Memory B cell (primary cell): Measurements from ENCODE around the gene DIDO1.

ENCODE experiments used
- ATAC-seq: fragments of 150-1000 bp; cut with Tn5 transposase; 2 replicates; pipeline ENCODE4 v1.10.0; 2021; ENCODE audit warnings: low read depth, mild to moderate bottlenecking, moderate library complexity
- DNase-seq, 2 donors: peaks; one replicate each; pipeline ENCODE4 v3.0.0; 2022; ENCODE audit warnings: low spot score in 2 of 2
- H3K27ac Mint-ChIP-seq: one replicate; pipeline ENCODE4 v1.8.0; 2022; ENCODE audit warnings: mild to moderate bottlenecking, moderate library complexity, mixed read lengths
- H3K27me3 Mint-ChIP-seq: one replicate; pipeline ENCODE4 v1.8.0; 2022; ENCODE audit warnings: mixed read lengths
- H3K36me3 Mint-ChIP-seq: one replicate; pipeline ENCODE4 v1.8.0; 2022; ENCODE audit warnings: mild to moderate bottlenecking, mixed read lengths
- H3K4me1 Mint-ChIP-seq: one replicate; pipeline ENCODE4 v1.8.0; 2022; ENCODE audit warnings: mixed read lengths
- H3K4me3 Mint-ChIP-seq: one replicate; pipeline ENCODE4 v1.8.0; 2022; ENCODE audit warnings: mild to moderate bottlenecking, moderate library complexity, mixed read lengths
- H3K9me3 Mint-ChIP-seq: one replicate; pipeline ENCODE4 v1.8.0; 2022; ENCODE audit warnings: mixed read lengths

The DIDO1 gene

DNA sequence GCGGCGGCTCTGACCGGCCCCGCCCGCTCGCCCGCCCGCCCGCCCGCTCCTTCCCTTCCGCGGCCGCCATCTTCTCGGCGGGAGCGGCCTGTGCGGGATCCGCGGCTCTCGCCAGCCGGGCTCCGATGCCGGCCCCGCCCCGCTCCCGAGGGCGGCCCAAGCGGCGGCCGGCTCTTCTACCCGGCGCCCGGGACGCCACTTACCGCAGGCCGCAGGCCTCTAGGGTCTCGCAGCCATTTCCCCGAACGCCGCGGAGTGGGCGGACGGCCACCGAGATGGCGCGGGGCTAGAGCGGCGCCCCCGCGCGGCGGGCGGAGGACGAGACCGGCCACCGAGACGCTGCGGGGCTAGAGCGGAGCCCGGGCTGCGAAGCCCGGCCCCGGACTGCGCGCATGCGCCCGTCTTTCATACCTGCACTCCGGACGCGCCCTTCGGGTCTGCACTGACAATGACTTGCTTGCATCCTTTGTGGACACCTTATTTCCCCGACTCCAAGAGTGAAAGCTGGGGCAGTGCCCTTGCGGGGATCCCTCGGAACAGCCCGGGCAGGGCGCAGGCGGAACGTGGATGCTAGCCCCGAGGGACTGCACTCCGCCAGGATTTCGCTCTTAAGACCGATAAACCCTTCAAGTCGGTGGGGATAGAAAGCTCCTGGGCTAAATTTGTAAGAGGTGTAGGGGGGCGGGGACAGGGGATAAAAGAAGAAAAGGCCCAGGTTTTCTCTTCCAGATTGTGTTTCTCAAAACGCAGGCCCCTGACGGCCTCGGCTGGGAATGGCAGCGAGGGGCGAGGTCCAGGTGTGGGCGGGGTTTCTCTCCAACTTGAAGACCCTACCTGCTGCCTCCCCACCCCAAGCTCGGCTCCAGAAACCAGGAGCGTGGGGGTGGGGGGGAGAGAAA lies at the start of gene DIDO1:
Gene DIDO1, minus strand, starts transcription at position 277 of the 899 bp plus-strand sequence.
- H3K9me3 Mint-ChIP-seq, result no peaks in the 10 kb centered on the region
- ATAC-seq (peak; percentile 87), DNase-seq (peak; percentile 93 to 96)
- H3K27me3 Mint-ChIP-seq, result no peaks in the 10 kb centered on the region
- no peaks in the 10 kb centered on the region for H3K36me3 Mint-ChIP-seq
- peaks cover 46% of the 10 kb centered on the region for H3K4me1 Mint-ChIP-seq
- peak within 1 kb of the TSS; percentile 92 for H3K4me3 Mint-ChIP-seq
- H3K27ac Mint-ChIP-seq, result peak within 1 kb of the TSS; percentile 93

DNA sequence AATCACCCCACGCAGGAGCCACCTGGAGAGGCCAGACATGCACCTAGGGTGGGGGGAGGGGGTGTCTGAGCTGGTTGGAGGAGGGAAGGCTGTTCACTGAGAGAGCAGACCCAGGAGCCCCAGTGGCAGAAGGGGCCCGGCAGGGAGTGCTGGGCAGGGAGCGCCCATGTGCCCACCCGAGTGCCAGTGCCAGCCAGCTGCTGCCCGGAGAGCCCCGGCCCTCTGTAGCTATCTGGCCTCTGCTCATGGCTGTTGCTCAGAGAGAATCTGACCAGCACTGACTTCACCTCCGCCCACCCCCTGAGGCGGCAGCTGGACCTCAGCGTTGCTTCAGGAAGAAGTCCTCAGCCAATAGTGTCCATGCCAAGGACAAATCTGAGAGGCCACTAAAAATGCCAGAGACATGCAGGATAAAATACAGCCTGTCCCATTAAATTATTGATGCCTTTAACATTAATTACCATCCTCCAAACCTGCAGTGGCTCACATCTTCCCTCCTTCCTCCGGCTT lies 49.0 kb upstream of the DIDO1 start:
- ATAC-seq, result no peak
- DNase-seq, result no peak
- H3K27me3 Mint-ChIP-seq, result peaks cover 24% of the 10 kb centered on the region

DNA sequence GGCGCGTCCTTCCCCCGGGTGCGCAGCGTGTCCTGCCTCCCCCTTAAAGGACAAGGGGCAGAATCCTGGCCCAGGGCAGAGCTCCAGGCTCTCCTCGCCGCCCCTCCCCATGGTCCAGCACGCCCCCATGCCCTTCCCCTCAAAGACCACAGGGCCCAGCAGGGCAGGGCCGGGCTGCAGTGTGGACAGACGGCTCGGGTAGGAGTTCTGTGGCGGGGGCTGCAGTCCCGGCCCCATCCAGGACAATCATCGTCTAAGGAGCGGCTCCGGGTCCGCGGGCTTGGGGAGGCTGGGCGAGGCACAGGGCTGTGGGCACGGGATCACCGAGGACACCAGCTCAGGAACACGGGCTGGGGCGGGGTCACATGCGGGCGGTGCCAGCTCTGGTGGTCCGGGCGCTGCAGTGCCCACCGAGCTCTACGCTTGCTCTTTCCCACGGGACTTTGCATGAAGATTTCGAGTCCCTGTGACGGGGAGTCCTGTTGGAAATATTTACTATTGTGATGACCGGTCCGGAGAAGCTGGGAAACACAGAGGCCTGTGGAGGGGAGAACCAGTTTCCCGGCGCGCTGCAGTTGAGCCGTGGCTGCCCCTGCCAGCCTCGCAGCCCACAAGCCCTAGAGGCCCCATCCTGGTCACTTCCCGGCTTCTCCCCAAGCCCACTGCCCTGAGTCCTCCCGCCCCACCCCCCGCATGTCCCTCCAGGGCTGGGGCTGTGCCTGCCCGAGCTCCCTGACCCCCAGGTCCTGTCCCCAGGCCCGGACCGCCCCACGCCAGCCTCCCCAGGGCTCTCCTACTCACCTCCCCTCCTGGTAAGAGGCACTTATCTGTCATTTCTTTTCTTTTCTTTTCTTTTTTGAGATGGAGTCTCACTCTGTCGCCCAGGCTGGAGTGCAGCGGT lies 46.8 kb upstream of the DIDO1 start:
- ATAC-seq, result no peak
- Mint-ChIP-seq H3K27ac (peak overlapping the region; percentile 76), H3K4me3 (peak overlapping the region; percentile 69), H3K4me1 (peaks cover 20% of the 10 kb centered on the region), H3K9me3 (no peaks in the 10 kb centered on the region), H3K27me3 (peaks cover 21% of the 10 kb centered on the region), H3K36me3 (no peaks in the 10 kb centered on the region)
- peak in 1 of 2 donors; percentile 19 for DNase-seq

More for the DNA sequence above, 49.0 kb upstream of the DIDO1 start:
- peaks cover 25% of the 10 kb centered on the region for H3K4me1 Mint-ChIP-seq
- no peak overlapping the region for H3K27ac Mint-ChIP-seq
- no peak overlapping the region for H3K4me3 Mint-ChIP-seq
- H3K36me3 Mint-ChIP-seq, result no peaks in the 10 kb centered on the region
- no peaks in the 10 kb centered on the region for H3K9me3 Mint-ChIP-seq

DNA sequence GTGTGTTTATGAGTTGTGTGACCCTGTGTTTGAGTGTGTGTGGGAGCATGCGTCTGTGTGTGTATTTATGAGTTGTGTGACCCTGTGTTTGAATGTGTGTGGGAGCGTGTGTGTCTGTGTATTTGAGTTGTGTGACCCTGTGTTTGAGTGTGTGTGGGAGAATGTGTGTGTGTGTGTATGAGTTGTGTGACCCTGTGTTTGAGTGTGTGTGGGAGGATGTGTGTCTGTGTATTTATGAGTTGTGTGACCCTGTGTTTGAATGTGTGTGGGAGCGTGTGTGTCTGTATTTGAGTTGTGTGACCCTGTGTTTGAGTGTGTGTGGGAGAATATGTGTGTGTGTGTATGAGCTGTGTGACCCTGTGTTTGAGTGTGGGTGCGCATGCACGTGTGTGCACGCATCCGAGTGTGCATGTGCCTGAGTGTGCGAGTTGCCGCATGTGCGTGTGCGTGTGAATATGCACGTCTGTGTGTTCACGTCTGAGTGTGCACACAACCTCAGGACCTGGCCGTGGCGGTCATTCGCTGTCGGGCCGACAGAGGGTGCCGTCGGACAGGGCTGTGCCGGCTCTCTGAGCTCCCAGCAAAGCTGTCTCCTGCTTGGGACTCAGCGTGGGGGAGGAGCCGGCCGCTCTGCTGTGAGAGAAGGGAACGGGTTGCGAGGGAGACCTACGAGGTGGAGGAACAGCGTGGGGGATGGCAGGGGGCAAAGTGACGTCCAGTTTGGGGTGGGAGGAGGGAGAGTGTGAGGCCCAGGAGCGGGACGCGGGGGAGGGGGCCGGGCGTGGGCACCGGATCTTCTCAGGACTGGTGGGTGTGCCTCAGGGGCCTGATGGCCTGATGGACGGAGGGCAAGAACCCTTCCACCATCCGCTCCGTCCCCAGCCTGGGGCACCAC lies 45.9 kb upstream of the DIDO1 start:
- DNase-seq (peak; percentile 80 to 95), ATAC-seq (peak; percentile 97)
- Mint-ChIP-seq H3K4me1 (peaks cover 15% of the 10 kb centered on the region), H3K4me3 (peak overlapping the region; percentile 84), H3K9me3 (no peaks in the 10 kb centered on the region), H3K27me3 (peaks cover 21% of the 10 kb centered on the region), H3K27ac (peak overlapping the region; percentile 35), H3K36me3 (no peaks in the 10 kb centered on the region)

DNA sequence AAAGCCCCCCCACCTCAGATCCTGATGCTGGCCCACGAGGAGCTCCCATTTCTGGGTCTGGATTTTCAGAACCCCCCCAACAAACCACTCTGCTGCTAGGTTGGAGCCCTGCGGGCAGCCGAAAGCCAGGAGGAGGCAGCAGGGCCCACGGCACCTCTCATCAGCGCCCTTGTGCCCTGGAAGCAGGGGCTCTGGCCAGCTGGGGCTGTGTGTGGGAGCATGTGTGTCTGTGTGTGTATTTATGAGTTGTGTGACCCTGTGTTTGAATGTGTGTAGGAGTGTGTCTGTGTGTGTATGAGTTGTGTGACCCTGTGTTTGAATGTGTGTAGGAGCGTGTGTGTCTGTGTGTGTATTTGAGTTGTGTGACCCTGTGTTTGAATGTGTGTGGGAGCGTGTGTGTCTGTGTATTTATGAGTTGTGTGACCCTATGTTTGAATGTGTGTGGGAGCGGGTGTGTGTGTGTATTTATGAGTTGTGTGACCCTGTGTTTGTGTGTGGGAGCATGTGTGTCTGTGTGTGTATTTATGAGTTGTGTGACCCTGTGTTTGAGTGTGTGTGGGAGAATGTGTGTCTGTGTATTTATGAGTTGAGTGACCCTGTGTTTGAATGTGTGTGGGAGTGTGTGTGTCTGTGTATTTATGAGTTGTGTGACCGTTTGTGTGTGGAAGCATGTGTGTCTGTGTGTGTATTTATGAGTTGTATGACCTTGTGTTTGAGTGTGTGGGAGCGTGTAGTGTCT lies 45.1 kb upstream of the DIDO1 start:
- Mint-ChIP-seq H3K36me3 (no peaks in the 10 kb centered on the region), H3K4me1 (peaks cover 15% of the 10 kb centered on the region), H3K9me3 (no peaks in the 10 kb centered on the region), H3K27me3 (peaks cover 21% of the 10 kb centered on the region), H3K4me3 (peak overlapping the region; percentile 43), H3K27ac (peak overlapping the region; percentile 2)
- no peak for ATAC-seq
- DNase-seq, result no peak

DNA sequence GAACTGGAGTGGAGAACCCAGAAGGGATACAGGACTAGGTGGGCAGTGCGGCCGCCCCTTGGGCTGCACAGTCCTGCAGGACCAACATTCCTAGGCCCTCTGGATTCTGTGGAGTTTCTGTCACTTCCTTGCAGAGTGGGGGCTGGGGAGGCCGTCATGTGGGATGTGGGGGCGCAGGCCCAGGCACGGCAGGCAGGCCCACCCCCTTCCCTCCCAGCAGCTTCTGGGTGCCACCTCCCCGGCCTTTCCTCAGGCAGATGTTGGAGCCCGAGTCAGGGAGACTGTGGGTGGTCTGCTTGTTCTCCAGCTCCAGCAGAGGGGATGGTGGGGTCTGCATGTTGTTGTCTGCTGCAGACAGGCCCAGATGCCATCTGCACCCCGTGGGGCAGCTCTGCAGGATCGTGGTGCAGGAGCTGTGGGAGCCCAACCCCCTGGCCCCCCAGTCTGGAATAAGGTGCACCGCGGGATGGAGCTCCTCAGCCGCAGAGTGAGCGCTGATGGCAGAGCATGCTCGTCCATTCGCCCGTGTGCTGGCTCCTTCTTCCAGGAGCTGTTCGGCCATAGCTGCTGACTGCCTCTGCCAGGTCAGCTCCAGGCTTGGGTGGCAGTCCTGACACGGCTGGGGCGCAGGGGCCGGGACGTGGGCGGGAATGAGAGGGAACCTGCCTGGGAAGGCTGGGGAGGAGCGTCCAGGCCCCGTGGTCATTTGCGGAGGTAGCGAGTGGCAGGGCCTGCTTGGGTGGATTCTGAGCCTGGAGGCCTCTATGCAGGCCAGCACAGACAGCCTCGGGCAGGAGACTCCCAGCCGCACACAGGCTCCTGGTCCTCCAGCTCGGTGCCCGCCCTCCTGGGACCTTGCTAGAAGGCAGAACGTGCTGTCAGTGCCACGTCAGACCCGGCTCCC lies 44.3 kb upstream of the DIDO1 start:
- Mint-ChIP-seq H3K36me3 (peaks cover 2% of the 10 kb centered on the region), H3K27me3 (peaks cover 19% of the 10 kb centered on the region), H3K27ac (no peak overlapping the region), H3K4me3 (no peak overlapping the region), H3K4me1 (peaks cover 15% of the 10 kb centered on the region), H3K9me3 (no peaks in the 10 kb centered on the region)
- no peak for DNase-seq
- no peak for ATAC-seq

DNA sequence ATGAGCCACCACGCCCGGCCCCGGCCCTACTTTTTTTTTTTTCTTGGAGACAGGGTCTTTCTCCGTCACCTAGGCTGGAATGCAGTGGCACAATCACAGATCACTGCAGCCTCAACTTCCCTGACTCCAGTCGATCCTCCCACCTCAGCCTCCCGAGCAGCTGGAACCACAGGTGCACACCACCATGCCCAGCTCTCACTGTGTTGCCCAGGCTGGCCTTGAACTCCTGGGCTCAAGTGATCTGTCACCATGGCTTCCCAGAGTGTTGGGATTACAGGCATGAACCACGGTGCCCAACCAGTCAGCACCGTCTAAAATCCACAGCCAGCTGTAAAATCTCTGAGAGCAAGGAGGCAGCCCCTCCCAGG lies 43.6 kb upstream of the DIDO1 start:
- H3K4me3 Mint-ChIP-seq, result no peak overlapping the region
- ATAC-seq (no peak), DNase-seq (no peak)
- H3K9me3 Mint-ChIP-seq, result no peaks in the 10 kb centered on the region
- H3K27me3 Mint-ChIP-seq, result peaks cover 19% of the 10 kb centered on the region
- no peak overlapping the region for H3K27ac Mint-ChIP-seq
- peaks cover 15% of the 10 kb centered on the region for H3K4me1 Mint-ChIP-seq
- peaks cover 2% of the 10 kb centered on the region for H3K36me3 Mint-ChIP-seq

DNA sequence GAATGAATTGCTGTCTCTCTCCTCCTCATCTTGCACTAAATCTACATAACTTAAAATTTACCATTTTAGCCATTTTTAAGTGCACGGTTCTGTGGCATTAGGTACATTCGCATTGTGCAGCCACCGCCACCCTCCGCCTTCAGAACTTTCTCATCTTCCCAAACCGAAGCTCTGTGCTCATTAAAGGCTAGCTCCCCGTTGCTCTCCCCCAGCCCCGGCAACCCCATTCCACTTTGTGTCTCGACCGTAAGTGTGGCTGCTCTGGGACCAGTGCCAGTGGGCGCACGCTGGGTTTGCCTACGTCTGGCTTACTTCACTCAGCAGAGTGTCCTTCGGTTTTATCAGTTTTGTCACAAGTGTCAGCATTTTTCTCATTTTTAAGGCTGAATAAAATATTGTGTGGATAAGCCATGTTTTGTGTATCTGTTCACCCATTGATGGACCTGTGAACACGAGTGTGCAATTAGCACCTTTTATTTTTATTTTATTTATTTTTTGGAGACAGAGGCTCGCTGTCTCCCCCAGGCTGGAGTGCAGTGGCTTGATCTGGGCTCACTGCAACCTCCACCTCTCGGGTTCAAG lies 43.0 kb upstream of the DIDO1 start:
- Mint-ChIP-seq H3K27me3 (peaks cover 17% of the 10 kb centered on the region), H3K4me3 (no peak overlapping the region), H3K9me3 (no peaks in the 10 kb centered on the region), H3K36me3 (peaks cover 2% of the 10 kb centered on the region), H3K27ac (no peak overlapping the region), H3K4me1 (peaks cover 15% of the 10 kb centered on the region)
- ATAC-seq (no peak), DNase-seq (no peak)

DNA sequence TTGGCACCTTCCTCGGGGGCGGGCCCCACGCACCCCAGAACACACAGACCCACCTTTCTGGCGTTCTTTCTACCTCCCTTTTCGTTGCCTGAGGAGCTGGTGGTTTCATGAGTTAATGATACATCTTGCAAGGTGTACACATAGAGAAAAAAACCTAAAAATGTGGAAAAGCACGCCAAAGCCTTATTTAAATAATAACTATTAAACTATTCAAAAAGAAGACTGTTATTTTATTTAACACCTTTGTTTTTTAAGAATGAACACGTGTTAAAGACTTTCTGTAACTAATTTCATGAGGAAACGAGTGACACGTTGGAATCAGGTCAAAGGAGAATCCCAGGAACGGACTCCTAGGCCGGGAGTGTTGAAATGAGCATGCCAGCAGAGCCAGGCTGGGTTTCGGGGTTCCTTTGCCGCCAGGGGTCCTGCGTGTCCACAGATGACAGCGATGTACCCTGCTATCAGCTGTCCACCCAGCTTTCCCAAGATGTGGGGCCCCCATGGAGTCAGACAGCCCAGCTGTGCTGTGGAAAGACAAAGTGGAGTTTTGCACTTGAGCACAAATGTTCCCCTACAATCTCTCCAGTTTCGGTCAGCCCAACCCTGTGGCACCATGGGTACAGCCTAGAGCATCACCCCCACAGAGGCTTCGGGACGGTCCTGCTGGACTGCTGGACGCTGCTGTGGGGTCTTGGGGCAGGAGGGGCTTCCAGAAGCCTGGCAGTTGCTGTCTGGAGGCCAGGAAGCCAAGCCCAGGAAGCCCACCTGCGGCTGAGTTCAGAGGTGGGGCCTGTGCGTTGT lies 42.3 kb upstream of the DIDO1 start:
- DNase-seq (no peak), ATAC-seq (no peak)
- Mint-ChIP-seq H3K27ac (no peak overlapping the region), H3K36me3 (peaks cover 2% of the 10 kb centered on the region), H3K4me3 (no peak overlapping the region), H3K27me3 (peaks cover 17% of the 10 kb centered on the region), H3K4me1 (peaks cover 15% of the 10 kb centered on the region), H3K9me3 (no peaks in the 10 kb centered on the region)

DNA sequence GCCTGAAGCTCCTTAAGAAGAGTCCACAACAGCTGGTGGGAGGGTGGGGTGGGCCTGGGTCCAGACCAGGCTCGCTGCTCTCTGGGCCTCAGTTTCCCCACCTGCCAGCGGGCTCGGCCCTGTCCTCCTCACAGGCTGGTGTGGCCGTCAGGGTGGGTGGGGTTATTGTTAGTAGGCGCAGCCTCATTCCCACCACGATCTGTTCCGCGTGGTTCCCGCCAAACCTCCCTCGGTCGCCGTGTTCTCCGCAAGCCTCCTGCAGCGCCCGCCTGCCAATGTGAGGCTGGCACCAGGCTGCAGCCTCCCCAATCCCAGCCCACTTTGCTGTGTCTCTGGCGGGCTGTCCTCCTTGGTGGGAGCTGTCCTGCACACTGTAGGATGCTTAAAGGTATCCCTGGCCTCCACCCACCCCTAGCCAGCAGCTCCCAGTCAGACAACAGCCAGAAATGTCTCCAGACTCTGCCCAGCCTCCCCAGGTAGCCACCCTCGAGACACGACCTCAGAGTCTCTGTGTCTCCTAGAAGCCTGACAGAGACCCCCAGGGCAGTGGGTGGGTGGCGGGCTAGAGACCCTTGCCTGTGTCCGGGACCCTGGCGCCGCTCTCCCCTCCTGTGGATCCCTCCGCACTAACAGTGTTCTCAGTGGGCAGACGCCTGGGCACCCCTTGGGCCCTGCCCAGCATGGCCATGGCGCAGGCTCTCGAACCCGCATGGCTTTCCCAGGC lies 41.5 kb upstream of the DIDO1 start:
- H3K36me3 Mint-ChIP-seq, result peaks cover 2% of the 10 kb centered on the region
- H3K4me1 Mint-ChIP-seq, result peaks cover 13% of the 10 kb centered on the region
- H3K4me3 Mint-ChIP-seq, result no peak overlapping the region
- H3K27ac Mint-ChIP-seq, result no peak overlapping the region
- H3K27me3 Mint-ChIP-seq, result peaks cover 15% of the 10 kb centered on the region
- ATAC-seq, result no peak
- no peaks in the 10 kb centered on the region for H3K9me3 Mint-ChIP-seq
- DNase-seq, result no peak

DNA sequence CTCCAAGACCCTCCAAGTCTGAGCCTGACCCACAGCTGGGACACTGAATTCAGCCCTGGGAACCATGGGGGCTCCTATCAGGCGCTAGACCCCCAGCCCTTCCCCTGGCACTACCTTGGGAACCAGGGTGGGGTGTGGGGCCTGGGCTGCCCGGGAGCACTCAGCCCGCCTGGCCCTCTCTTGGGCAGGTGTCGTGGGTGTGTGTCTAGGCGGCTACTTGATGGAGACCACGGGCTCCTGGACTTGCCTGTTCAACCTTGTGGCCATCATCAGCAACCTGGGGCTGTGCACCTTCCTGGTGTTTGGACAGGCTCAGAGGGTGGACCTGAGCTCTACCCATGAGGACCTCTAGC lies 40.8 kb upstream of the DIDO1 start:
- Mint-ChIP-seq H3K27me3 (peaks cover 12% of the 10 kb centered on the region), H3K27ac (no peak overlapping the region), H3K9me3 (no peaks in the 10 kb centered on the region), H3K4me3 (no peak overlapping the region), H3K36me3 (peaks cover 2% of the 10 kb centered on the region), H3K4me1 (peaks cover 9% of the 10 kb centered on the region)
- ATAC-seq (no peak), DNase-seq (no peak)
